ENCODE measurements around the gene GCGR. TPM values are rescaled to one million over a fixed set of nuclear protein-coding genes. Genes with fewer than 3 reads are reported as not detected.
A peak's percentile ranks its signal among the peaks of the same experiment; 100 is the strongest.

Gene GCGR
- total and polyA plus RNA-seq, 10 of the 15 experiments (the other 5 are each of a cell fraction or from before 2014, with no cell fraction given): not detected

GRCh38 chr17:81860756-81861568 is 57.0 kb downstream of the GCGR start (continued):
- TF ChIP-seq ZBTB40 (IDR thresholded peaks at IDR 0.05; ENCODE audit: borderline replicate concordance): peak; percentile 94
- TF ChIP-seq USF1 (IDR thresholded peaks at IDR 0.05; ENCODE audit: borderline replicate concordance, extremely low read length, insufficient read depth, low read depth, low read length): no peak
- peak; percentile 25 for TF ChIP-seq RELA (IDR thresholded peaks at IDR 0.05; ENCODE audit: borderline replicate concordance, partially characterized antibody)
- TF ChIP-seq, protein P1, sequence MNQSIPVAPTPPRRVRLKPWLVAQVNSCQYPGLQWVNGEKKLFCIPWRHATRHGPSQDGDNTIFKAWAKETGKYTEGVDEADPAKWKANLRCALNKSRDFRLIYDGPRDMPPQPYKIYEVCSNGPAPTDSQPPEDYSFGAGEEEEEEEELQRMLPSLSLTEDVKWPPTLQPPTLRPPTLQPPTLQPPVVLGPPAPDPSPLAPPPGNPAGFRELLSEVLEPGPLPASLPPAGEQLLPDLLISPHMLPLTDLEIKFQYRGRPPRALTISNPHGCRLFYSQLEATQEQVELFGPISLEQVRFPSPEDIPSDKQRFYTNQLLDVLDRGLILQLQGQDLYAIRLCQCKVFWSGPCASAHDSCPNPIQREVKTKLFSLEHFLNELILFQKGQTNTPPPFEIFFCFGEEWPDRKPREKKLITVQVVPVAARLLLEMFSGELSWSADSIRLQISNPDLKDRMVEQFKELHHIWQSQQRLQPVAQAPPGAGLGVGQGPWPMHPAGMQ (IDR thresholded peaks at IDR 0.05; ENCODE audit: borderline replicate concordance): no peak
- TF ChIP-seq ZZZ3 (IDR thresholded peaks at IDR 0.05; ENCODE audit: control insufficient read depth, insufficient read length, low read depth): no peak
- peak; percentile 41 for TF ChIP-seq TAF1 (IDR thresholded peaks at IDR 0.05; ENCODE audit: borderline replicate concordance, low read depth, low read length)
- TF ChIP-seq YBX1 (IDR thresholded peaks at IDR 0.05): no peak
- peak; percentile 52; the same call in 1 of the 2 replicates for TF ChIP-seq RELB (IDR thresholded peaks at IDR 0.05; ENCODE audit: low read depth)
- no peak for TF ChIP-seq PML (IDR thresholded peaks at IDR 0.05; ENCODE audit: low read length)
- peak; percentile 40; the same call in 1 of the 2 replicates for TF ChIP-seq NBN (IDR thresholded peaks at IDR 0.05)
- TF ChIP-seq MEF2A (IDR thresholded peaks at IDR 0.05; ENCODE audit: insufficient read depth, low read depth, low read length): no peak
- peak; percentile 100 for TF ChIP-seq IKZF1 (conservative IDR thresholded peaks at IDR 0.05)
- TF ChIP-seq PBX3 (IDR thresholded peaks at IDR 0.05; ENCODE audit: insufficient replicate concordance, low read depth, low read length): peak; percentile 93
- TF ChIP-seq RCOR1 (conservative IDR thresholded peaks at IDR 0.05; ENCODE audit: low read depth, low read length): no peak
- TF ChIP-seq TCF7 (IDR thresholded peaks at IDR 0.05; ENCODE audit: borderline replicate concordance): no peak
- TF ChIP-seq MEF2B (IDR thresholded peaks at IDR 0.05; ENCODE audit: partially characterized antibody, poor library complexity, severe bottlenecking): peak; percentile 93
- no peak for TF ChIP-seq STAT3 (IDR thresholded peaks at IDR 0.05; ENCODE audit: low read depth, low read length)
- TF ChIP-seq POLR2AphosphoS5 (IDR thresholded peaks at IDR 0.05; ENCODE audit: low read length): peak; percentile 75
- TF ChIP-seq JUND (IDR thresholded peaks at IDR 0.05; ENCODE audit: low read depth, low read length): peak; percentile 81; the same call in 1 of the 2 replicates
- no peak for TF ChIP-seq HDAC6 (IDR thresholded peaks at IDR 0.05; ENCODE audit: unreplicated experiment)
